CD14-positive monocyte (primary cell): Measurements from ENCODE around the gene MASP2. TPM values are rescaled to one million over a fixed set of nuclear protein-coding genes. Genes with fewer than 3 reads are reported as not detected.

Experiments used
- DNase-seq, 3 donors: peaks; one replicate each; pipeline ENCODE4 v3.0.0-alpha.2; 2011 to 2022
- H2AFZ ChIP-seq: 2 replicates; pipeline ENCODE4 v1.6.0; 2012; ENCODE audit warnings: mild to moderate bottlenecking, low read depth, low read length, inconsistent platforms; ENCODE audit not compliant: insufficient read depth, poor library complexity, severe bottlenecking
- H3K27ac ChIP-seq, 2 donors: 1 replicate in 1 of 2; 2 replicates in 1 of 2; pipeline ENCODE4 v1.5.1; 2012 to 2013; ENCODE audit warnings: low read length in 2 of 2, control low read depth in 1 of 2, inconsistent platforms in 1 of 2, low read depth in 1 of 2, mild to moderate bottlenecking in 1 of 2
- H3K27me3 ChIP-seq, 2 donors: one replicate each; pipeline versions ENCODE4 v1.6.0 to v1.6.1; 2011 to 2013; ENCODE audit warnings: low read length in 2 of 2; ENCODE audit not compliant: control insufficient read depth in 2 of 2, insufficient read depth in 2 of 2
- H3K36me3 ChIP-seq, 2 donors: replicated peaks in 1 of 2; 1 replicate in 1 of 2; 2 replicates in 1 of 2; pipeline versions ENCODE4 v1.5.1 to v1.6.1; 2012 to 2013; ENCODE audit warnings: low read length in 2 of 2, control low read depth in 1 of 2, inconsistent platforms in 1 of 2, mild to moderate bottlenecking in 1 of 2; ENCODE audit not compliant: insufficient read depth in 2 of 2, control insufficient read depth in 1 of 2
- H3K4me1 ChIP-seq, 2 donors: 1 replicate in 1 of 2; 2 replicates in 1 of 2; pipeline versions ENCODE4 v1.5.1 to v1.6.1; 2012 to 2013; ENCODE audit warnings: low read length in 2 of 2, control low read depth in 1 of 2, inconsistent platforms in 1 of 2, mild to moderate bottlenecking in 1 of 2, moderate library complexity in 1 of 2; ENCODE audit not compliant: insufficient read depth in 2 of 2, control insufficient read depth in 1 of 2
- H3K4me2 ChIP-seq: replicated peaks from 2 replicates; pipeline ENCODE3; 2012; ENCODE audit warnings: low read length, moderate library complexity, mild to moderate bottlenecking; ENCODE audit not compliant: poor library complexity, severe bottlenecking; ENCODE audit errors: extremely low read depth
- H3K4me3 ChIP-seq, 3 experiments: fragments of 200-600 bp in 1 of 3; sonication (generic) in 1 of 3; replicated peaks in 1 of 3; 1 replicate in 2 of 3; 2 replicates in 1 of 3; pipeline ENCODE4 v1.5.1; 2011 to 2013; ENCODE audit warnings: low read length in 3 of 3, mild to moderate bottlenecking in 3 of 3, control low read depth in 2 of 3, low read depth in 2 of 3, inconsistent platforms in 1 of 3, moderate library complexity in 1 of 3
- H3K79me2 ChIP-seq: 2 replicates; pipeline ENCODE4 v1.6.0; 2012; ENCODE audit warnings: mild to moderate bottlenecking, control low read depth, inconsistent platforms, low read length, moderate library complexity; ENCODE audit not compliant: insufficient read depth
- H3K9ac ChIP-seq: 2 replicates; pipeline ENCODE4 v1.6.0; 2017; ENCODE audit warnings: low read length, mild to moderate bottlenecking; ENCODE audit not compliant: insufficient read depth, poor library complexity, severe bottlenecking
- H3K9me3 ChIP-seq, 2 donors: replicated peaks in 1 of 2; 1 replicate in 1 of 2; 2 replicates in 1 of 2; pipeline versions ENCODE4 v1.5.1 to v1.6.1; 2012 to 2013; ENCODE audit warnings: low read length in 2 of 2, control low read depth in 1 of 2; ENCODE audit not compliant: control insufficient read depth in 1 of 2, insufficient read depth in 1 of 2
- H4K20me1 ChIP-seq: 2 replicates; pipeline ENCODE4 v1.6.0; 2012; ENCODE audit warnings: mild to moderate bottlenecking, low read length, control low read depth, moderate library complexity; ENCODE audit not compliant: insufficient read depth
- H3K27ac Mint-ChIP-seq, 7 donors: one replicate each; pipeline ENCODE4 v1.8.0; 2020; ENCODE audit warnings: mild to moderate bottlenecking in 7 of 7, mixed read lengths in 7 of 7, moderate library complexity in 6 of 7, inconsistent platforms in 2 of 7
- H3K27me3 Mint-ChIP-seq, 3 donors: one replicate each; pipeline ENCODE4 v1.8.0; 2021 to 2022; ENCODE audit warnings: low read depth in 3 of 3, mild to moderate bottlenecking in 3 of 3, mixed read lengths in 3 of 3, moderate library complexity in 3 of 3, inconsistent platforms in 1 of 3
- H3K36me3 Mint-ChIP-seq, 2 donors: one replicate each; pipeline ENCODE4 v1.8.0; 2020; ENCODE audit warnings: mixed read lengths in 2 of 2, inconsistent platforms in 1 of 2, mild to moderate bottlenecking in 1 of 2
- H3K4me1 Mint-ChIP-seq: one replicate; pipeline ENCODE4 v1.8.0; 2020; ENCODE audit warnings: mild to moderate bottlenecking, mixed read lengths
- H3K4me3 Mint-ChIP-seq, 2 donors: one replicate each; pipeline ENCODE4 v1.8.0; 2020; ENCODE audit warnings: mild to moderate bottlenecking in 2 of 2, mixed read lengths in 2 of 2, moderate library complexity in 1 of 2
- H3K9me3 Mint-ChIP-seq, 7 donors: one replicate each; pipeline ENCODE4 v1.8.0; 2020 to 2022; ENCODE audit warnings: mixed read lengths in 7 of 7, mild to moderate bottlenecking in 6 of 7, moderate library complexity in 6 of 7, inconsistent platforms in 2 of 7
- CTCF ChIP-seq: fragments of 200-600 bp; IDR thresholded peaks from one replicate; pipeline ENCODE4 v1.8.0; 2022; ENCODE audit warnings: antibody characterized with exemption, mild to moderate bottlenecking
- WGBS: methylation state at CpG from one replicate; pipeline ENCODE4 v1.1.5; 2013; ENCODE audit warnings: missing lambda C conversion rate; ENCODE audit not compliant: insufficient coverage; 5-methylcytosine and 5-hydroxymethylcytosine counted together
- intact Hi-C, 2 donors: fragments of 100-400 bp; cut with micrococcal nuclease; formaldehyde crosslinking; loops; one replicate each; pipeline versions ENCODE4 v1.15.0 to v1.15.1; 2023
- polyA plus RNA-seq, 3 donors: library from polyadenylated mRNA; depleted of rRNA in 1 of 3; unstranded in 2 of 3; stranded (reverse) in 1 of 3; fragments of 300-500 nt in 2 of 3; fragments of >200 nt in 1 of 3; fragmentation: Illumina TruSeq in 2 of 3; gene quantifications; 1 replicate in 2 of 3; 2 replicates in 1 of 3; pipeline ENCODE4 v1.2.3, GENCODE V29; 2012 to 2021

The MASP2 gene
- polyA plus RNA-seq, 3 donors, result not detected

DNA sequence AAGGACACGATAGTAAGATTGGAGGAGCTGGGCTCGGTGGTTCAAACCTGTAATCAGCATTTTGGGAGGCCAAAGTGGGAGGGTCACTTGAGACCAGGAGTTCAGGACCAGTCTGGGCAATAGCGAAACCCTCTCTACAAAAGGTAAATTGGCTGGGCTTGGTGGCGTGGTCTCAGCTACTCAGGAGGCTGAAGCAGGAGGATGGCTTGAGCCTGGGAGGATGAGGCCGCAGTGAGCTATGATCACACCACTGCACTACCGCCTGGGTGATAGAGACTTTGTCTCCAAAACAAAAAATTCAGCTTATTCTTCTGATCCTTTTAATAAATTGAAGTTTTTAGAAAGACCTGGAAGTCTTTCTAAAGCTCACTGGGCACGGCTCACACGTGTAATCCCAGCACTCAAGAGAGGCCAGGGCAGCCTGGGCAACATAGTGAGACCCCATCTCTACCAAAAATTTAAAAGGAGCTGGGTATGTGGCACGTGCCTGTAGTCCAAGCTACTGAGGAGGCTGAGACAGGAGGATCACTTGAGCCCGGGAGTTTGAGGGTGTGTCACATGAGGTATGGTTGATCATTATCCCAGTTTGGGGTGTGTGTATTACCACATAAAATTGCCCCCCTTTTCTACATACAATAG lies 15.3 kb downstream of the MASP2 start:
- Mint-ChIP-seq H3K27me3 (peaks cover 0 to 3% (median 1%) of the 10 kb centered on the region in 3 donors), H3K27ac (peak overlapping the region in 1 of 7 donors; percentile 75), H3K4me3 (no peak overlapping the region), H3K36me3 (peaks cover 16 to 28% of the 10 kb centered on the region in 2 donors), H3K4me1 (no peaks in the 10 kb centered on the region), H3K9me3 (no peaks in the 10 kb centered on the region)
- Histone ChIP-seq H3K27ac (no peak overlapping the region), H4K20me1 (peaks cover 24% of the 10 kb centered on the region), H3K27me3 (no peaks in the 10 kb centered on the region), H3K4me1 (no peaks in the 10 kb centered on the region), H3K36me3 (peaks cover 10 to 23% of the 10 kb centered on the region in 2 donors), H3K79me2 (no peaks in the 10 kb centered on the region), H3K9me3 (no peaks in the 10 kb centered on the region), H3K9ac (no peak overlapping the region), H3K4me2 (no peak overlapping the region), H2AFZ (no peak overlapping the region), H3K4me3 (no peak overlapping the region)
- no peak for TF ChIP-seq CTCF
- no peak for DNase-seq
- no CpG with 5 or more reads among the region's 10 CpGs for WGBS
- intact Hi-C loops, result loop anchor here in 1 of 2 donors (10.0 kb wide), 1 partner anchor 613 kb away; no protein-coding TSS in a partner anchor

DNA sequence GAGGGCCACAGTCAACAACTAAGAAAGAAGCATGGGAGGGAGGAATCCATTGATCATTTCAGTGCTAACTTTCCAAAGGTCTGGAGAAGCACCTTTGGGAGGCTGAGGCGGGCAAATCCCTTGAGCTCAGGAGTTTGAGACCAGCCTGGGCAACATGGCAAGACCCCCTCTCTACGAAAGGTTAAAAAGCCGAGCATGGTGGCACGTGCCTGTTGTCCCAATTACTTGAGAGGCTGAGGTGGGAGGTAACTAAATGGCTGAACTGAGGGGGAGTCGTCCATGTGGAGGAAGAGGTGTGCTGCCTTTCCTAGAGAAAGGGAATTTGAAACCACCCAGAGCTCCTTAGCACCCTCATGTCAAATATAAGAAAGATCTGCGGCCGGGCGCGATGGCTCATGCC lies 16.2 kb downstream of the MASP2 start:
- TF ChIP-seq CTCF, result no peak
- no peaks in the 10 kb centered on the region for H3K9me3 ChIP-seq
- no peak overlapping the region for H3K9ac ChIP-seq
- peaks cover 32% of the 10 kb centered on the region for H4K20me1 ChIP-seq
- no peaks in the 10 kb centered on the region for H3K79me2 ChIP-seq
- DNase-seq, result no peak
- Mint-ChIP-seq H3K27ac (no peak overlapping the region), H3K36me3 (peaks cover 23 to 37% of the 10 kb centered on the region in 2 donors), H3K4me1 (no peaks in the 10 kb centered on the region), H3K27me3 (peaks cover 0 to 3% (median 1%) of the 10 kb centered on the region in 3 donors), H3K9me3 (no peaks in the 10 kb centered on the region), H3K4me3 (no peak overlapping the region)
- H3K4me1 ChIP-seq, result no peaks in the 10 kb centered on the region
- WGBS, result 100% methylated on average over 2 of the region's 9 CpGs
- intact Hi-C loops, result loop anchor here in 1 of 2 donors (10.0 kb wide), 1 partner anchor 614 kb away; no protein-coding TSS in a partner anchor
- no peaks in the 10 kb centered on the region for H3K27me3 ChIP-seq
- no peak overlapping the region for H2AFZ ChIP-seq
- no peak overlapping the region for H3K4me2 ChIP-seq
- no peak overlapping the region for H3K27ac ChIP-seq
- peaks cover 18 to 31% of the 10 kb centered on the region in 2 donors for H3K36me3 ChIP-seq
- H3K4me3 ChIP-seq, result no peak overlapping the region
